ENCODE data around the gene BCL2A1. TPM values are rescaled to one million over a fixed set of nuclear protein-coding genes. Genes with fewer than 3 reads are reported as not detected.
A peak's percentile ranks its signal among the peaks of the same experiment; 100 is the strongest.
"Not testable (repeated sequence)": the region's sequence is repeated elsewhere in the genome, so short reads cannot be mapped to it uniquely, and the experiment has no call there.

BCL2A1 gene
- total RNA-seq, 1 donor from 2014 or later: 0.49 TPM

DNA sequence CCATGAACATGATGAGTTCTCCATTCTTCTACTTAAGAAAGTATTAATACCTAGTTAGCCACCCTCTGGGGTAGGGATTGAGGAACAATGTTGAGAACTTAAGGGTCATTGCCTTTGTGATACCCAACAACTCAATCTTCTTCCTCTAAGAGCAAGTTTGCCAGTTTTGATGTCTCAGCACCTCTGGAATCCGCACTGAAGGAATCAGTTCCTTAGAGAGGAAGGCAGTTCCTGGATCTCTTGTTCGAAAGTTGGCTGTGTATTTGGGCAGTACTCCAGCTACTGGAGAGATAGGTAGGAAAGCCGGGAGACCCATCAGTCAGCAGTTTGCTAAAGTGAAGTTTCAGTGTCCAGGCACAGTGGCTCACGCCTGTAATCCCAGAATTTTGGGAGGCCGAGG lies 38.5 kb downstream of the BCL2A1 start:
- Mint-ChIP-seq H3K36me3 (no peaks in the 10 kb centered on the region), H3K4me3 (no peak overlapping the region), H3K4me1 (peaks cover 18% of the 10 kb centered on the region), H3K27ac (no peak overlapping the region), H3K9me3 (no peaks in the 10 kb centered on the region), H3K27me3 (ENCODE audit: low read depth) (peaks cover 14% of the 10 kb centered on the region)
- TF ChIP-seq, protein P1, sequence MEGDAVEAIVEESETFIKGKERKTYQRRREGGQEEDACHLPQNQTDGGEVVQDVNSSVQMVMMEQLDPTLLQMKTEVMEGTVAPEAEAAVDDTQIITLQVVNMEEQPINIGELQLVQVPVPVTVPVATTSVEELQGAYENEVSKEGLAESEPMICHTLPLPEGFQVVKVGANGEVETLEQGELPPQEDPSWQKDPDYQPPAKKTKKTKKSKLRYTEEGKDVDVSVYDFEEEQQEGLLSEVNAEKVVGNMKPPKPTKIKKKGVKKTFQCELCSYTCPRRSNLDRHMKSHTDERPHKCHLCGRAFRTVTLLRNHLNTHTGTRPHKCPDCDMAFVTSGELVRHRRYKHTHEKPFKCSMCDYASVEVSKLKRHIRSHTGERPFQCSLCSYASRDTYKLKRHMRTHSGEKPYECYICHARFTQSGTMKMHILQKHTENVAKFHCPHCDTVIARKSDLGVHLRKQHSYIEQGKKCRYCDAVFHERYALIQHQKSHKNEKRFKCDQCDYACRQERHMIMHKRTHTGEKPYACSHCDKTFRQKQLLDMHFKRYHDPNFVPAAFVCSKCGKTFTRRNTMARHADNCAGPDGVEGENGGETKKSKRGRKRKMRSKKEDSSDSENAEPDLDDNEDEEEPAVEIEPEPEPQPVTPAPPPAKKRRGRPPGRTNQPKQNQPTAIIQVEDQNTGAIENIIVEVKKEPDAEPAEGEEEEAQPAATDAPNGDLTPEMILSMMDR (IDR thresholded peaks at IDR 0.05; ENCODE audit: unreplicated experiment): no peak
- no peak for DNase-seq (ENCODE audit: low spot score in 2 of 2, unreplicated experiment in 2 of 2)

DNA sequence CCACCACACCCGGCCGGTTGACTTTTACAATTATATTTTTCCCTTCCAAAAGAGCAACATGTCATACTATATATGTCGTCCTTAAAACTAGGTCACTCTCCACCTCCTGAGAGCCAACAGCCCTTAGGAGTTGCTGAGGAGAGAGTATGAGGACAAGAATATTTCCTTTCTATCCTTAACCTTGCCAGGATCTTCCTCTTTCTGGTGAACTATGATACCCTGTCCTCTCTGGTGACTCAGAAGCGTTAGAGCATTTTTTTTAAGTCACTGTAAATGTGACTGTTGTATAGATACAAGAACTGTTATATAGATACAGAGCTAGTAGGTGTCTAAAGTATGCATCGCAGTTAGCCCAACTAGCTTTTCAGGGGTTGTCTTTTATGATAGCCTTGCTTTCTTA lies 40.5 kb downstream of the BCL2A1 start:
- no peak overlapping the region for H3K27ac Mint-ChIP-seq
- DNase-seq (ENCODE audit: low spot score in 2 of 2, unreplicated experiment in 2 of 2): no peak
- TF ChIP-seq, protein P1 (IDR thresholded peaks at IDR 0.05; ENCODE audit: unreplicated experiment): no peak
- no peak overlapping the region for H3K4me3 Mint-ChIP-seq
- H3K9me3 Mint-ChIP-seq: peaks cover 6% of the 10 kb centered on the region
- peaks cover 14% of the 10 kb centered on the region for H3K27me3 Mint-ChIP-seq (ENCODE audit: low read depth)
- H3K36me3 Mint-ChIP-seq: peaks cover 6% of the 10 kb centered on the region
- peaks cover 10% of the 10 kb centered on the region for H3K4me1 Mint-ChIP-seq

DNA sequence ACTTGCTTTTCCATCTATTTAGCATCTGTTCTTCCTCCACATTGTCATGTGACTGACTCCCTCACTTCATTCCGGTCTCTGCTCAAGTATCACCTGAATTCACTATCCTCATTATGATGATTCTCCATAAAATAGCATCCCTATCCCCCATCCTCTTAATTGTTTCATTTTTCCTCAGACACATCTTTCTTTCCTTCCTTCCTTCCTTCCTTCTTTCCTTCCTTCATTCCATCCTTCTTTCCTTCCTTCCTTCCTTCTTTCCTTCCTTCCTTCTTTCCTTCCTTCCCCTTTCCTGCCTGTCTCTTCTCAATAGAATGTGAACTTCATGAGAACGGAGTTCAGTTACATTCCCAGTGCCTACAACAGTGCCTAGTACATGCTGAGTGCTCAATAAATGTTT lies 41.6 kb downstream of the BCL2A1 start:
- TF ChIP-seq, protein P1 (IDR thresholded peaks at IDR 0.05; ENCODE audit: unreplicated experiment): no peak
- H3K27me3 Mint-ChIP-seq (ENCODE audit: low read depth): peaks cover 14% of the 10 kb centered on the region
- peaks cover 7% of the 10 kb centered on the region for H3K36me3 Mint-ChIP-seq
- H3K4me1 Mint-ChIP-seq: peaks cover 2% of the 10 kb centered on the region
- H3K4me3 Mint-ChIP-seq: no peak overlapping the region
- DNase-seq (ENCODE audit: low spot score in 2 of 2, unreplicated experiment in 2 of 2): no peak
- peaks cover 9% of the 10 kb centered on the region for H3K9me3 Mint-ChIP-seq
- H3K27ac Mint-ChIP-seq: no peak overlapping the region

DNA sequence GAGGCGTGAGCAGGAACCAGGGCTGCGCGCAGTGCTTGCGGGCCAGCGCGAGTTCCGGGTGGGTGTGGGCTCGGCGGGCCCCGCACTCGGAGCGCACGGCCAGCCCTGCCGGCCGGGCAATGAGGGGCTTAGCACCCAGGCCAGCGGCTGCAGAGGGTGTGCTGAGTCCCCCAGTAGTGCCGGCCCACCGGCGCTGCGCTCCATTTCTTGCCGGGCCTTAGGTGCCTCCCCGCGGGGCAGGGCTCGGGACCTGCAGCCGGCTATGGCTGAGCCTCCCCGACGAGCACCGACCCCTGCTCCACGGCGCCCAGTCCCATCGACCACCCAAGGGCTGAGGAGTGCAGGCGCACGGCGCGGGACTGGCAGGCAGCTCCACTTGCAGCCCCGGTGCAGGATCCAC lies 44.9 kb downstream of the BCL2A1 start:
- not testable (repeated sequence) for H3K4me3 Mint-ChIP-seq; H3K4me1 Mint-ChIP-seq; H3K27ac Mint-ChIP-seq; DNase-seq (ENCODE audit: low spot score in 2 of 2, unreplicated experiment in 2 of 2)
- Mint-ChIP-seq H3K27me3 (ENCODE audit: low read depth) (peaks cover 12% of the 10 kb centered on the region), H3K9me3 (peaks cover 22% of the 10 kb centered on the region), H3K36me3 (peaks cover 20% of the 10 kb centered on the region)

DNA sequence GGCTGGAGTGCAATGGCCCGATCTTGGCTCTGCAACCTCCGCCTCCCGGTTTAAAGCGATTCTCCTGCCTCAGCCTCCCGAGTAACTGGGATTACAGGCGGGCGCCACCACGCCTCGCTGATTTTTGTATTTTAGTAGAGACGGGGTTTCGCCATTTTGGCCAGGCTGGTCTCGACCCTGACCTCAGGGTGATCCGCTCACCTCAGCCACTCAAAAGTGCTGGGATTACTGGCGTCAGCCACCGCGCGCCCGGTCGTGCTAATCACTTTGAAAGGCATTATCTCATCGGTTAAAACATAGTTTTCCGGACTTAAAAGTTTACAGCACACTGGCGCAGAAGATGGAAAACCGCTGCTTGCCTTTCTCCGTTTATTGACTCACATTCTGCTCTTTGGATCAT lies 46.6 kb downstream of the BCL2A1 start:
- TF ChIP-seq, protein P1 (IDR thresholded peaks at IDR 0.05; ENCODE audit: unreplicated experiment): no peak
- peak overlapping the region; percentile 52 for H3K4me3 Mint-ChIP-seq
- peaks cover 29% of the 10 kb centered on the region for H3K9me3 Mint-ChIP-seq
- peaks cover 33% of the 10 kb centered on the region for H3K36me3 Mint-ChIP-seq
- no peak overlapping the region for H3K27ac Mint-ChIP-seq
- DNase-seq (ENCODE audit: low spot score in 2 of 2, unreplicated experiment in 2 of 2): no peak
- H3K27me3 Mint-ChIP-seq (ENCODE audit: low read depth): peaks cover 5% of the 10 kb centered on the region
- peaks cover 10% of the 10 kb centered on the region for H3K4me1 Mint-ChIP-seq

DNA sequence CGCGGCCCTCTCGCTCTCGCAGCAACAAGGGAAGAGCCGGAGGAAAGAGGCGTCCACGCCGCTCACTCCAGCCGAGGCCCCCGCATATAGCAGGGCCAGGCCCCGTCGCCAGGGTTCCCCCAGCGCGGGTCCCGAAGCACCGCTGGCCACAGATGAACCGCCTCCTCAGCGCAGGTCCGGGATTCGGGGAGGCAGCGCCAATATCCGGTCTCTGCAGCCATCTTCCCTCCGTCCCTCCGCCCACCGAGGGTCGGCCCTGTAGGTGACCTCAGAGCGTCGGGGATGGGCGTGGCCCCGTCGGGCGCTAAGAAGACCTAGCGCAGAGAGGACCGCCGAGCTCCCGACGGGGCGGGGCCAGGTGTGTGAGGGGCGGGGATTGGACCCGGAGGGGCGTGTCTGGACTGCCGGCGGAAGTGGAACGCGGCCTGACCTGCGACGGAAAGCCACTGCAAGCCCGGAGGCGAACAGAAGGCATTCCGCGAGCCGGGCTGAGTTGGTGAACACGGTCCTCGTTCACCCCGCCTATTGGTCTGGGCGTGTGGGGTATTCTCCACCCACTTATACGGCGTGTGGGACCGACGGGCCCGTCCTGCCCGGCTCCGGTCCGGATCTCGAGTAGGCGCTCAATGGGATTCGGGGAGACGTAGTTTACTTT lies 47.4 kb downstream of the BCL2A1 start:
- TF ChIP-seq, protein P1 (IDR thresholded peaks at IDR 0.05; ENCODE audit: unreplicated experiment): no peak
- peaks cover 40% of the 10 kb centered on the region for H3K36me3 Mint-ChIP-seq
- peak overlapping the region; percentile 95 for H3K27ac Mint-ChIP-seq

More for the DNA sequence above, 47.4 kb downstream of the BCL2A1 start:
- H3K9me3 Mint-ChIP-seq: peaks cover 34% of the 10 kb centered on the region
- peak; percentile 90 to 98 for DNase-seq (ENCODE audit: low spot score in 2 of 2, unreplicated experiment in 2 of 2)
- peaks cover 10% of the 10 kb centered on the region for H3K4me1 Mint-ChIP-seq
- no peaks in the 10 kb centered on the region for H3K27me3 Mint-ChIP-seq (ENCODE audit: low read depth)
- H3K4me3 Mint-ChIP-seq: peak overlapping the region; percentile 87
